ENCODE measurements around the gene USP6NL. TPM values are rescaled to one million over a fixed set of nuclear protein-coding genes. Genes with fewer than 3 reads are reported as not detected.

USP6NL gene
- total RNA-seq, 3 donors from 2014 or later: 14.6 to 20.0 (median 19.8) TPM

- H3K9me3 ChIP-seq: no peaks in the 10 kb centered on the region
- DNase-seq (no peak), ATAC-seq (no peak)
- TF ChIP-seq, protein P1, sequence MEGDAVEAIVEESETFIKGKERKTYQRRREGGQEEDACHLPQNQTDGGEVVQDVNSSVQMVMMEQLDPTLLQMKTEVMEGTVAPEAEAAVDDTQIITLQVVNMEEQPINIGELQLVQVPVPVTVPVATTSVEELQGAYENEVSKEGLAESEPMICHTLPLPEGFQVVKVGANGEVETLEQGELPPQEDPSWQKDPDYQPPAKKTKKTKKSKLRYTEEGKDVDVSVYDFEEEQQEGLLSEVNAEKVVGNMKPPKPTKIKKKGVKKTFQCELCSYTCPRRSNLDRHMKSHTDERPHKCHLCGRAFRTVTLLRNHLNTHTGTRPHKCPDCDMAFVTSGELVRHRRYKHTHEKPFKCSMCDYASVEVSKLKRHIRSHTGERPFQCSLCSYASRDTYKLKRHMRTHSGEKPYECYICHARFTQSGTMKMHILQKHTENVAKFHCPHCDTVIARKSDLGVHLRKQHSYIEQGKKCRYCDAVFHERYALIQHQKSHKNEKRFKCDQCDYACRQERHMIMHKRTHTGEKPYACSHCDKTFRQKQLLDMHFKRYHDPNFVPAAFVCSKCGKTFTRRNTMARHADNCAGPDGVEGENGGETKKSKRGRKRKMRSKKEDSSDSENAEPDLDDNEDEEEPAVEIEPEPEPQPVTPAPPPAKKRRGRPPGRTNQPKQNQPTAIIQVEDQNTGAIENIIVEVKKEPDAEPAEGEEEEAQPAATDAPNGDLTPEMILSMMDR (IDR thresholded peaks at IDR 0.05): no peak
- no peak overlapping the region for H3K4me3 ChIP-seq
- no peaks in the 10 kb centered on the region for H3K36me3 ChIP-seq (ENCODE audit: low read depth)
- no peaks in the 10 kb centered on the region for H3K4me1 ChIP-seq (ENCODE audit: low read depth)
- intact Hi-C loops (cut with DNase I, micrococcal nuclease): no loop called here
Measured at GRCh38 chr10:11568578-11568977, 42.9 kb downstream of the USP6NL start.

DNA sequence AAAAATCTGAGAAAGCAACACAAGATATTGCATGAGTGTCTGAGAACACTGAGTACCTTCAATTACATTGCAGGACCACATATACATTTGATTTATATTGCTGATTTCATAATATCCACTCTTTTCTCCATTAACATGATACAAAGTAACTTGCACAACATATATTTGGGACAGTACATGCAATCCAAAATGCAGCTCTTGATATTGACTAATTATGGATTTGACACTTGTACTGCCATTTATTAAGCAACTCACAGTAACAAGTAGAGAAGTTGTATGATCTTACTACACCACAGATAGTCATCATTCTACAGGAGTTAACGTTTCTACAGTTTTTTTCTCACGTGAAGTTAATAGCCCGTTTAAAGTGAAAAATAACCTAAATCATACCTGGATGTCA lies 46.7 kb downstream of the USP6NL start:
- Histone ChIP-seq H3K36me3 (ENCODE audit: low read depth) (no peaks in the 10 kb centered on the region), H3K4me3 (no peak overlapping the region), H3K9me3 (no peaks in the 10 kb centered on the region), H3K4me1 (ENCODE audit: low read depth) (peaks cover 8% of the 10 kb centered on the region)
- DNase-seq: no peak
- intact Hi-C loops (cut with DNase I, micrococcal nuclease): no loop called here
- TF ChIP-seq, protein P1 (IDR thresholded peaks at IDR 0.05): no peak
- no peak for ATAC-seq

DNA sequence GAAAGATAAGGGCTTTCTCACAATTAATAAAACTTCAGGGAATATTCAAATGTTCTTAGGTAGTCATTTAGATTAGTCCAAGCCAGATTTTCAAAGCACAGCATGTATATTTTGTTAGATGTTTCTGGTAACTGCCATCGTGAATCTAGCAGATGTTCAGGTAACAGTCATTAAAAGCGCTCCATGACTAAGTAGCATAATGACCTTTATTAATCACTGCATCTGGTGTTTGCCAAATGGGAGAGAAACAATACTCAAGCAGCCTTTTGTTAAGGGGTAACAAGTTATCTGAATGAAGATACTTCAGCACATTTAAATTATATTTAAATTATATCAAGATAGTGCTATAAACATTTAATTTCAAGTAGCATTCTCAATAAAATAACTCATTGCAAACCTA lies 47.5 kb downstream of the USP6NL start:
- DNase-seq (no peak), ATAC-seq (no peak)
- peaks cover 8% of the 10 kb centered on the region for H3K4me1 ChIP-seq (ENCODE audit: low read depth)
- H3K9me3 ChIP-seq: no peaks in the 10 kb centered on the region
- TF ChIP-seq, protein P1 (IDR thresholded peaks at IDR 0.05): no peak
- H3K36me3 ChIP-seq (ENCODE audit: low read depth): no peaks in the 10 kb centered on the region
- H3K4me3 ChIP-seq: no peak overlapping the region
- intact Hi-C loops (cut with DNase I, micrococcal nuclease): no loop called here

DNA sequence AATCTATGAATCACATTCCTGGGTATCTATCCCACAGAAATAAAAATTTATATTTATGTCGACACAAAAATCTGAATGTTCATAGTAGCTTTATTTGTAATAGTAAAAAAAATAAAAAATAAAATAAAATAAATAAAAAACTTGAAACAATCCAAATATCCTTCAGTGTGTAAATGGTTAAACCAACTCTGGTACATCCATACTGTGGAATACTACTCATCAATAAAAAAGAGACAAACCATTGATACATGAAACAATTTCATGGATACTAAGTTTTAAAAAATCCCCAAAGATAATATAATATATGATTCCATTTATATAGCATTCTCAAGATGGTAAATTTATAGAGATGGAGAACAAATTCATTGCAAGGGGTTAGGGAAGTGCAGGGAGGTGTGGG lies 48.6 kb downstream of the USP6NL start:
- TF ChIP-seq, protein P1 (IDR thresholded peaks at IDR 0.05): no peak
- intact Hi-C loops (cut with DNase I, micrococcal nuclease): no loop called here
- Histone ChIP-seq H3K4me1 (ENCODE audit: low read depth) (peaks cover 8% of the 10 kb centered on the region), H3K36me3 (ENCODE audit: low read depth) (no peaks in the 10 kb centered on the region), H3K9me3 (no peaks in the 10 kb centered on the region), H3K4me3 (no peak overlapping the region)
- no peak for ATAC-seq
- DNase-seq: no peak

GRCh38 chr10:11560076-11560709 lies 51.3 kb downstream of the USP6NL start:
- H3K9me3 ChIP-seq: no peaks in the 10 kb centered on the region
- H3K4me3 ChIP-seq: no peak overlapping the region
- intact Hi-C loops (cut with DNase I, micrococcal nuclease): no loop called here
- DNase-seq (no peak), ATAC-seq (peak; percentile 48)
- no peaks in the 10 kb centered on the region for H3K36me3 ChIP-seq (ENCODE audit: low read depth)
- TF ChIP-seq, protein P1 (IDR thresholded peaks at IDR 0.05): no peak
- peaks cover 8% of the 10 kb centered on the region for H3K4me1 ChIP-seq (ENCODE audit: low read depth)

DNA sequence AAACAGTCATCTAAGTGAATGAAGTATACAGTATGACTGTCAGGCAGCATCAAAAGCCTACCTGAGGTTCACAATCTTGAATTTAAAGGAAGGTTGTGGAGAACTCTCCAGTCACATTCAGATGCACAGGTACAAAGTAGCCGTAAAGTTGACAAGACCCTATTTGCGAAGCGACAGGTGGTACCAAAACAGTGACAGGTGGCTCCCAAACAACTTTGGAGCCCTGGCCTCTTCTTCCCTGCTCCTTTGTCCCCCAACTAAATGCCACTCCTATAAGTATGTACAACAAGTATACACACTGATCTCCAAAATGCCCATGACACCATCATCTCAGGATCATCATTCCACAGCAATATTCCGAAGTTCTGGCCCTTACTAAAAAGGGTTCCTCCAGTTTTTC lies 53.5 kb downstream of the USP6NL start:
- intact Hi-C loops (cut with DNase I, micrococcal nuclease): no loop called here
- Histone ChIP-seq H3K4me3 (no peak overlapping the region), H3K9me3 (no peaks in the 10 kb centered on the region), H3K36me3 (ENCODE audit: low read depth) (no peaks in the 10 kb centered on the region), H3K4me1 (ENCODE audit: low read depth) (peaks cover 8% of the 10 kb centered on the region)
- TF ChIP-seq, protein P1 (IDR thresholded peaks at IDR 0.05): no peak
- DNase-seq (no peak), ATAC-seq (no peak)

Data from mucosa of descending colon (tissue), 3 donors.